ENCODE data around the gene BMPR2. TPM values are rescaled to one million over a fixed set of nuclear protein-coding genes. Genes with fewer than 3 reads are reported as not detected.
"Not testable (repeated sequence)": the region's sequence is repeated elsewhere in the genome, so short reads cannot be mapped to it uniquely, and the experiment has no call there.

BMPR2 gene
- total RNA-seq, 1 donor, result 12.9 TPM

DNA sequence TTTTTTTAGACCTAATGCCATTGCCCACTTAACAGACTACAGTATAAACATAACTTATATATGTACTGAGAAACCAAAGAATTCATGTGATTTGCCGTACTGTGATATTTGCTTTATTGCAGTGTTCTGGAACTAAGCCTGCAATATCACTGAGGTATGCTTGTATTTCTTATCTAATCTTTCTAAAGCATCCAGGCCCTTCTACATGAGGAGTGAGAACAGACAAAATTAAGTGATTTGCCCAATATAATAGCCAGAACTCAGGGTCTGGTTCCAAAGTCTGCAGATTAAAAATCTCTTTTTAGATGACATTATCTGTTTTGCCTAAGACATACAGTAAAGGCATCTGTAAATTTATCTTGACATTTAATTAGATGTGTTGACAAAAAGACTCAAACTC, 41.9 kb downstream of the BMPR2 start:
- Histone ChIP-seq H3K4me1 (ENCODE audit: insufficient read depth, low read length) (no peaks in the 10 kb centered on the region), H3K27me3 (ENCODE audit: insufficient read depth, low read length) (no peaks in the 10 kb centered on the region), H3K4me3 (ENCODE audit: low read length) (no peak overlapping the region), H3K9me3 (ENCODE audit: low read depth, low read length) (no peaks in the 10 kb centered on the region)

DNA sequence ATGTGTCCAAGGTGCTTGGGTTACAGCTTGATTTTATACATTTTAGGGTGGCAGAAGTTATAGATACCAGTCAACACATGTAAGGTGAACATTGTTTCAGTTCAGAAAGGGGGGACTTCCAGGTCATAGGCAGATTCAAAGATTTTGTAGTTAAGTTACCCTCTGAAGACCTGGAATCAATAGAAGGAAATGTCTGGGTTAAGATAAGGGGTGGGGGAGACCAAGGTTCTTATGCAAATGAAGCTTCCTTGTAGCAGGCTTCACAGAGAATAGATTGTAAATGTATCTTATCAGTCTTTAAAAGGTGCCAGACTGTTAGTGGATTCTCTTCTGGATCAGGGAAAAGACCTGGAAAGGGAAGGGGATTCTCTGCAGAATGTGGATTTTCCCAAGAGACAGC, 42.4 kb downstream of the BMPR2 start:
- Histone ChIP-seq H3K4me3 (ENCODE audit: low read length) (no peak overlapping the region), H3K4me1 (ENCODE audit: insufficient read depth, low read length) (no peaks in the 10 kb centered on the region), H3K9me3 (ENCODE audit: low read depth, low read length) (no peaks in the 10 kb centered on the region), H3K27me3 (ENCODE audit: insufficient read depth, low read length) (no peaks in the 10 kb centered on the region)

DNA sequence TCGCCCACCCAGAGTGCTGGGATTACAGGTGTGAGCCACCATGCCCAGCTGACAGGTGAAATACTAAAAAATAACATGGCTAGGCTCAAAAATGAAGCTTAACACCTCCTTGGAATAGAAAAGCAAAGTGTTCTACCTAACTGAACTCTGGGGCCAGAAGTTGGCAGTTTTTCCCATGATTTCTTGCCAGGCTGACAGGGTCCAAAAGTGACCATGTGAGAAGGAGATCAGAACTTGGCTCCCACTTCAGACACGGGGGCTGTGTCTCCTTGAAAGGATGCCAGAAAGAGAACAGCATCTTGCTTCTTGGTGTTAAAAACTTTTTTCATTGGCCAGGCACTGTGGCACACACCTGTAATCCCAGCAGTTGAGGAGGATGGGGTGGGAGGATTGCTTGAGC, 47.0 kb downstream of the BMPR2 start:
- Histone ChIP-seq H3K9me3 (ENCODE audit: low read depth, low read length) (no peaks in the 10 kb centered on the region), H3K27me3 (ENCODE audit: insufficient read depth, low read length) (no peaks in the 10 kb centered on the region), H3K4me1 (ENCODE audit: insufficient read depth, low read length) (no peaks in the 10 kb centered on the region), H3K4me3 (ENCODE audit: low read length) (no peak overlapping the region)

DNA sequence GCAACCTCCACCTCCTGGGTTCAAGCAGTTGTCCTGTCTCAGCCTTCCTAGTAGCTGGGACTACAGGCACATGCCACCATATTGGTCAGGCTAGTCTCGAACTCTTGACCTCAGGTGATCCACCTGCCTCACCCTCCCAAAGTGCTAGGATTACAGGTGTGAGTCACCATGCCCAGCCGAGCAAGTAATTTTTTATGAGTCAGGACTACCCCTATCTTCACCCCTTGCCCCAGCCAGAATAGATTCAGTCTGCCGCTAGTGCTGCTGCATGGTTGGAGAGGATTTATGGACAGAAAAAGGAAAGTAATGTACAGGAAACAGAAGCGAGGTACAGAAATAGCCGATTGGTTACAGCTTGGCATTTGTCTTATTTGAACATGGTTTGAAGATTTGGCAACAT, 48.9 kb downstream of the BMPR2 start:
- H3K4me1 ChIP-seq (ENCODE audit: insufficient read depth, low read length), result no peaks in the 10 kb centered on the region
- no peaks in the 10 kb centered on the region for H3K27me3 ChIP-seq (ENCODE audit: insufficient read depth, low read length)
- no peak overlapping the region for H3K4me3 ChIP-seq (ENCODE audit: low read length)
- peaks cover 7% of the 10 kb centered on the region for H3K9me3 ChIP-seq (ENCODE audit: low read depth, low read length)

DNA sequence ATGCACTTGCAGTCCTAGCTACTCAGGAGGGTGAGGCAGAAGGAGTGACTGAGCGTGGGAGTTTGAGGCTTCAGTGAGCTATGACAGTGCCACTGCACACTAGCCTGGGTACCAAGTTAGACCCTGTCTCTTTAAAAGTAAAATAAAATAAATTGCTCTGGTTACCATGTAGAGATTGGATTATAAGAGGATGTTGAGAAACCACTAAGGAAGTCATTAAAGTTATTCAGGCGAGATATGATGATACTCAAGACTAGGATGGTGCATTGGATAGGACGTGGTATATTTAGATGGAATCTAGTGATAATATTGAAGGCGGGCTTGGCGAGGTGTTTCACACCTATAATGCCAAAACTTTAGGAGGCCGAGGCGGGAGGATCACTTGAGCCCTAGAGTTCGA, 50.6 kb downstream of the BMPR2 start:
- no peak overlapping the region for H3K4me3 ChIP-seq (ENCODE audit: low read length)
- peaks cover 7% of the 10 kb centered on the region for H3K9me3 ChIP-seq (ENCODE audit: low read depth, low read length)
- H3K27me3 ChIP-seq (ENCODE audit: insufficient read depth, low read length), result no peaks in the 10 kb centered on the region
- no peaks in the 10 kb centered on the region for H3K4me1 ChIP-seq (ENCODE audit: insufficient read depth, low read length)

DNA sequence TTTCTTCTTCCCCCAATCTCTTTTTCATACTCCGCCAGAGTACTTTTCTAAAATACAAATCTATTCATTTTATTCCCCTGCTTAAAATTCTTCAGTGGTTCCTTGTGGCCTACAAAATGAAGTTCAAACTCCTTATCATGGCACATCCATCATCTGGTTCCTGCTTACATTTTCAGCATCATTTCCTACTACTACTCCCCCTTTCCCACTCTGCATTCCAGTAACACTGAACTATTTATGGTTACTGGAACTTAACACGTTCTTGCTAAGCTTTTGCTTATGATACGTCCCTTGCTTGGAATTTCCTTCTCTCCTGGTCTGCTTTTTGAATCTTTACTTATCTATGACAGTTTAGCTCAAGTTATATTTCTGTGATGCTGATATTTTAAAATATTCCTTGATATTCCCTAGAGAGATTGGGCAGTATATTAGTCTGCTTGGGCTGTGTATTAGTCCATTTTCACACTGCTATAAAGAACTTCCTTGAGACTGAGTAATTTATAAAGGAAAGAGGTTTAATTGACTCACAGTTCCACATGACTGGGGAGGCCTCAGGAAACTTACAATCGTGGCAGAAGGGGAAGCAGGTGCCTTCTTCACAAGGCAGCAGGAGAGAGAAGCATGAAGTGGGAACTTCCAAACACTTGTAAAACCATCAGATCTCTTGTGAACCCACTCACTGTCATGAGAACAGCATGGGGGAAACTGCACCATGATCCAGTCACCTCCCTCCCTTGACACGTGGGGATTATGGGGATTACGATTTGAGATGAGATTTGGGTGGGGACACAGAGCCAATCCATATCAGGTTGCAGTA, 53.2 kb downstream of the BMPR2 start:
- H3K4me3 ChIP-seq (ENCODE audit: low read length), result no peak overlapping the region
- no peaks in the 10 kb centered on the region for H3K4me1 ChIP-seq (ENCODE audit: insufficient read depth, low read length)
- no peaks in the 10 kb centered on the region for H3K27me3 ChIP-seq (ENCODE audit: insufficient read depth, low read length)
- peaks cover 7% of the 10 kb centered on the region for H3K9me3 ChIP-seq (ENCODE audit: low read depth, low read length)

DNA sequence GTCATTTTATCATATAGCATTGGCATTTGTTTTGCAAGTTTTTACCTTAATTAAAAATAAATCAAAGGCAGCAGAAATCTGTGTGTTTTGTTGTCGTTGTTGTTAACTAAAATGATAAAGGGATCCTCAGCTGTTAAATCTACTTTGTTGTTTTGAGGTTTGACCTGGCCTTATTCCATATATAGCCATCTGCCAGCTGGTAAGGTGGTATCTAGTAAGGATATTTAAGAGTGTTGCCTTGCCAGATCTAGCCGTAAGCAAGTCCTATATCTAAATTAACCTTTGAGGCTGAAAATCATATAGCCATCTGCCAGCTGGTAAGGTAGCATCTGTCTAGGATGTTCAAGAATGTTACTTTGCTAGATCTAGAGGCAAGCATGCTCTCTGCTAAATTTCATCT, 56.6 kb downstream of the BMPR2 start:
- no peak overlapping the region for H3K4me3 ChIP-seq (ENCODE audit: low read length)
- peaks cover 7% of the 10 kb centered on the region for H3K9me3 ChIP-seq (ENCODE audit: low read depth, low read length)
- no peaks in the 10 kb centered on the region for H3K27me3 ChIP-seq (ENCODE audit: insufficient read depth, low read length)
- no peaks in the 10 kb centered on the region for H3K4me1 ChIP-seq (ENCODE audit: insufficient read depth, low read length)

DNA sequence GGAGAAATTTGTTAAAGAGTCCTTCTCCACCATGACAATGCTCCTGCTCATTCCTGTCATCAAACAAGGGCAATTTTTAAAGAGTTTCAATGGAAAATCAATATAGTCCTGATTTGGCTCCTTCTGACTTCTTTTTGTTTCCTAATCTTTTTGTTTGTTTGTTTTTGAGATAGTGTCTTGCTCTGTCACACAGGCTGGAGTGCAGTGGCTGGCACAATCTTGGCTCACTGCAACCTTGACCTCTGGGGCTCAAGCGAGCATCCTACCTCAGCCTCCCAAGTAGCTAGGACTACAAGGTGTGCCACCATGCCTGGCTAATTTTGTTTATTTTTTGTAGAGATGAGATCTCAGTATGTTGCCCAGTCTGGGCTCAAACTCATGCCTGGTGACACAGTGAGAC, 58.3 kb downstream of the BMPR2 start:
- H3K4me3 ChIP-seq (ENCODE audit: low read length), result no peak overlapping the region
- no peaks in the 10 kb centered on the region for H3K27me3 ChIP-seq (ENCODE audit: insufficient read depth, low read length)
- H3K4me1 ChIP-seq (ENCODE audit: insufficient read depth, low read length), result no peaks in the 10 kb centered on the region
- peaks cover 5% of the 10 kb centered on the region for H3K9me3 ChIP-seq (ENCODE audit: low read depth, low read length)

DNA sequence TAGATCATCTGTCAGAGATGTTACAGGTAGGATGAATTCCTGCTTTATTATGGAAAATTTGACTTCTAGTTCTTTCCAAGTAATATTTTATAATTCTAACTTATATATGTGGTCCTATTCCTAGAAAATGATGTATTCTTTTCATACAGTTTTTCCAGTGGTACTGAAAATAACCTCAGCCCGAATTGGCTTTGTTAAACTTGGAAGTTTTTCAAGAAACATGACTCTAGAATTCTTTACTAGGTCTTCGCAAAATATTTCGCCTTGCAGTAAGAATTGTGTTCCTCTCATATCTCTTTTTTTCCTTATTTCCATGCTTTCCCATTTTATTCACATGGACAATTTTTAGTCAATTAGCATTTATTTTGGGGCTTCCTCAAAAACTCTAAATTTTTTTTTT, 60.5 kb downstream of the BMPR2 start:
- Histone ChIP-seq H3K9me3 (ENCODE audit: low read depth, low read length) (no peaks in the 10 kb centered on the region), H3K4me3 (ENCODE audit: low read length) (no peak overlapping the region), H3K27me3 (ENCODE audit: insufficient read depth, low read length) (no peaks in the 10 kb centered on the region), H3K4me1 (ENCODE audit: insufficient read depth, low read length) (no peaks in the 10 kb centered on the region)

DNA sequence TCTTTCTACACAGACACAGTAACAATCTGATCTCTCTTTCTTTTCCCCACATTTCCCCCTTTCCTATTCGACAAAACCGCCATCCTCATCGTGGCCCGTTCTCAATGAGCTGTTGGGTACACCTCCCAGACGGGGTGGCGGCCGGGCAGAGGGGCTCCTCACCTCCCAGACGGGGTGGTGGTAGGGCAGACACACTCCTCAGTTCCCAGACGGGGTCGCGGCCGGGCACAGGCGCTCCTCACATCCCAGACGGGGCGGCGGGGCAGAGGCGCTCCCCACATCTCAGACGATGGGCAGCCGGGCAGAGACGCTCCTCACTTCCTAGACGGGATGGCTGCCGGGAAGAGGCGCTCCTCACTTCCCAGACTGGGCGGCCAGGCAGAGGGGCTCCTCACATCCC, 64.0 kb downstream of the BMPR2 start:
- not testable (repeated sequence) for H3K4me1 ChIP-seq (ENCODE audit: insufficient read depth, low read length); H3K9me3 ChIP-seq (ENCODE audit: low read depth, low read length); H3K27me3 ChIP-seq (ENCODE audit: insufficient read depth, low read length); H3K4me3 ChIP-seq (ENCODE audit: low read length)

DNA sequence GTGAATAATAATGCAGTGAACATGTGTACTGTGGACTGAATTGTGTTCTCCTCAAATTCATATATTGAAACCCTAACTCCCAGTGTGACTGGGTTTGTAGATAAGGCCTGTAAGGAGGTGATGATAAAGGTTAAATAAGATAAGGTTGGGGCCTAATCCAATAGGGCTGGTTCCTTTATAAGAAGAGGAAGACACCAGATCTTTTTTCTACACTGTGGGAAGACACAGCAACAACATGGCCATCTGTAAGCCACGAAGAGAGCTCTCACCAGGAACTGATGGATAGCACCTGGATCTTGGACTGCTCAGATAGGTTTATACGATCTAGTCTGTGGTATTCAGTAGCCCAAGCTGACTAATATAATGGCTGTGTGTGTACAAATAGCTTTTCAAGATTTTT, 66.8 kb downstream of the BMPR2 start:
- no peaks in the 10 kb centered on the region for H3K27me3 ChIP-seq (ENCODE audit: insufficient read depth, low read length)
- H3K4me3 ChIP-seq (ENCODE audit: low read length), result no peak overlapping the region
- H3K4me1 ChIP-seq (ENCODE audit: insufficient read depth, low read length), result no peaks in the 10 kb centered on the region
- H3K9me3 ChIP-seq (ENCODE audit: low read depth, low read length), result no peaks in the 10 kb centered on the region

DNA sequence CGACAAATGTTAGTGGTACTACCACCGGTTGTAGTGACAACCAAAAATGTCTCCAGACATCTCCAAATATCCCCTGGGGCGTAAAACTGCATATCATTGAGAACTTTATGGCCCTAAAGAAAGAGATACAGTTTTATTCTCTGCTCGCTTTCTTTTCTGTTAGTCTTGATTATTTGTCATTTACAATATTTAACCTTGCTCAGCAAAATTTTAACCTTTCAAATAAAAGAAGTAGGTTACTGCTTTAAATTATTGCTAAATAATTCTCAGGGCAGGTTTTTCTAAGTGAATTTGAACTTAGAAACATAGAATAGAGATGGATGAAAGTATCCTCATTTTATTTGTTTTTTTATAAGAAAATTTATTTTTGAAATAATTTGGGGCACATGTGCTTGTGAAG, 67.9 kb downstream of the BMPR2 start:
- Histone ChIP-seq H3K9me3 (ENCODE audit: low read depth, low read length) (no peaks in the 10 kb centered on the region), H3K4me1 (ENCODE audit: insufficient read depth, low read length) (no peaks in the 10 kb centered on the region), H3K27me3 (ENCODE audit: insufficient read depth, low read length) (no peaks in the 10 kb centered on the region), H3K4me3 (ENCODE audit: low read length) (no peak overlapping the region)

DNA sequence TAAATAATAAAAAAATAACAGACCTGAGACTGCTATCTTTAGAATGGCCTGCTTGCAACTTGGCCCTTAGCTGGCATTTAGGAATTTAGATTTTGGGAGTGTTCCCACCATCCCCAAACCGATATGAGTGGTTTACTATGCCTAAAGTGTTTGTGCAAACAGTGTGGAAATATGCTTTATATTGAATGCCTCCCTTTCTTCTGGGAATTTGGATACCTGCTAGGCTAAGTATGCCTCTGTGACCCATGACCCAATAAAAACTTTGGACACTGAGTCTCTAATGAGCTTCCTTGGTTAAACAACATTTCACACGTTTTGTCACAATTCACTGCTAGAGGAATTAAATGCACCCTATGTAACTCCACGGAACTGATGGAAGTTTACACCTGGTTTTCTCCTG, 73.2 kb downstream of the BMPR2 start:
- no peak overlapping the region for H3K4me3 ChIP-seq (ENCODE audit: low read length)
- no peaks in the 10 kb centered on the region for H3K9me3 ChIP-seq (ENCODE audit: low read depth, low read length)
- H3K27me3 ChIP-seq (ENCODE audit: insufficient read depth, low read length), result no peaks in the 10 kb centered on the region
- H3K4me1 ChIP-seq (ENCODE audit: insufficient read depth, low read length), result no peaks in the 10 kb centered on the region

DNA sequence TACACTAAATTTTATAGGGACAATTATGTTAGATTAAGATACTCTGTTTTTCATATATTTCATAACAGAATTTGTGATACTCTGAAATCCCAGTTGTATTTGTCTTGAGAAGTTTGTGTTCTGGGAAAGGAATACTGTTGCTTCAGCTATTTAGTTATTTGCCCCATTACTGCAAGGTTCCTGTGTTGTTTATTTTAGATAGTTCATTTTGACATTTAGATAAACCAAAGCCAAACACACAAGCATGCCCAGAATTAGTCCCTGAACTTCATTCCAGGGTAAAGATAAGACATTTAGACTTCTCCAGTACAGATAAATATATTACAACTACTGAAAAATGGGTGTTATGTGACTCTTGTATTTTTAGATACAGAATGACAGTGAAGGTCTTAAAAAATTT, 74.7 kb downstream of the BMPR2 start:
- Histone ChIP-seq H3K4me1 (ENCODE audit: insufficient read depth, low read length) (no peaks in the 10 kb centered on the region), H3K27me3 (ENCODE audit: insufficient read depth, low read length) (no peaks in the 10 kb centered on the region), H3K9me3 (ENCODE audit: low read depth, low read length) (no peaks in the 10 kb centered on the region), H3K4me3 (ENCODE audit: low read length) (no peak overlapping the region)

DNA sequence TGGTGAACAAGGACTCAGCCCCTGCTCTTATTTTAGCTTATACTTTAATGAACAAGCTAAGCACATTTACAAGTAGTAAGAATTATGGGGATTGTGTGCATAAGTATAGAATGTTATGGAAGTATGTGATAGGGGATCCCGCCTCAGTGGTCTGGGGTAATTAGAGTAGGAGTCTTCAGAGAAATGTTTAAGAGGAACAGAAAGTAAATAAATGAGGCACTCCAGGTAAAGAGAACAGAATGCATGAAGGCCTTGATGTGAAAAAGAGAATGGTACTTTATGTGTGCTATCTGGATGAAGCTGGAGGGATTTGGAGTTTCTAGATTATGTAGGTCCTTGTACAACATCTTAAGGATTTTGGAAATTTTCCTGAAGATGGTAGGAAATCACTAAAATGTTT, 76.6 kb downstream of the BMPR2 start:
- H3K9me3 ChIP-seq (ENCODE audit: low read depth, low read length), result no peaks in the 10 kb centered on the region
- no peaks in the 10 kb centered on the region for H3K4me1 ChIP-seq (ENCODE audit: insufficient read depth, low read length)
- H3K4me3 ChIP-seq (ENCODE audit: low read length), result no peak overlapping the region
- no peaks in the 10 kb centered on the region for H3K27me3 ChIP-seq (ENCODE audit: insufficient read depth, low read length)

DNA sequence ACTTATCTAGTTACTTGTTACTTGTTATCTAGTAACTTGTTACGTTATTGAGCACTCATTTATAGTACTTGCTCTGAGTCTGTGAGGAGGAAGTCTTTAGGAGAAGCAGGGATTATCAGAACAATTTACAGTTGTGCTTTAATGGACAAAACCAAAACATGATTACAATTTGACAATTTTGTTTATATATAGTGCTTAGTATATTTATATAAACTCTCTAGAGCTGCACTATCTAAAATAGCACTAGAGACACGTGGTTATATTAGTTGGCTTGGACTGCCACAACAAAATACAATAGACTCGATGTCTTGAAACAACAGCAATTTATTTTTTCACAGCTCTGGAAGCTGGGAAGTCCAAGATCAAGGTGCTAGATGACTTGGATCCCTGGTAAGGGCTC, 78.4 kb downstream of the BMPR2 start:
- no peak overlapping the region for H3K4me3 ChIP-seq (ENCODE audit: low read length)
- no peaks in the 10 kb centered on the region for H3K4me1 ChIP-seq (ENCODE audit: insufficient read depth, low read length)
- no peaks in the 10 kb centered on the region for H3K9me3 ChIP-seq (ENCODE audit: low read depth, low read length)

More for the DNA sequence above, 78.4 kb downstream of the BMPR2 start:
- H3K27me3 ChIP-seq (ENCODE audit: insufficient read depth, low read length), result no peaks in the 10 kb centered on the region
